Measurements from ENCODE around the gene SPACA1. TPM values are rescaled to one million over a fixed set of nuclear protein-coding genes. Genes with fewer than 3 reads are reported as not detected.

Gene SPACA1
- total RNA-seq, 1 donor from 2014 or later, result not detected

DNA sequence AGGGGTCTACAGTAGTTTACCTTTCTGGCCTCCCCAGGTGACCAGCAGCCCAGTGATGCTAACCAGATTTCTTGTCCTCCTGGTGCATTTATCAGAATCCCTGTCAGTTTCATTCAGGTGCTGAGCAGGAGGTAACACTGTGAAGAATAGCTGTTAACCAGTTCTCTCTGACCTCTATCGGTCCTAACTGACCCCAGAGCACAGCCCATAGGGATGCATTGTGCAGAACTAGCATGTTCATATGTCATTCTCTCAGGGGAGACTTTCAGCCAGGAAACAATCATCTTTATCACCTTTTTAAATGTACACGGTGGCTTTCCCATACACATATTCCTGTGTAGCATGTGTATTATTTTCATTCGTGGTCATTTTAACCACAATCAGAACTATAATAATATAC is 68.6 kb downstream of the SPACA1 start:
- Mint-ChIP-seq H3K27ac (no peak overlapping the region), H3K9me3 (no peaks in the 10 kb centered on the region), H3K4me1 (peaks cover 2% of the 10 kb centered on the region), H3K4me3 (no peak overlapping the region), H3K27me3 (ENCODE audit: insufficient read depth, low read depth) (peaks cover 2% of the 10 kb centered on the region), H3K36me3 (no peaks in the 10 kb centered on the region)
- H3K27ac ChIP-seq, result no peak overlapping the region
- H3K4me2 ChIP-seq, result no peak overlapping the region
- peaks cover 7% of the 10 kb centered on the region for H3K4me1 ChIP-seq
- no peak overlapping the region for H2AFZ ChIP-seq (replicated peaks)
- no peaks in the 10 kb centered on the region for H3K27me3 ChIP-seq
- H3F3A ChIP-seq (ENCODE audit: low read depth), result no peaks in the 10 kb centered on the region
- no peaks in the 10 kb centered on the region for H3K79me2 ChIP-seq (ENCODE audit: low read depth)
- H4K20me1 ChIP-seq (ENCODE audit: low read depth), result peaks cover 4% of the 10 kb centered on the region
- TF ChIP-seq, protein P1, sequence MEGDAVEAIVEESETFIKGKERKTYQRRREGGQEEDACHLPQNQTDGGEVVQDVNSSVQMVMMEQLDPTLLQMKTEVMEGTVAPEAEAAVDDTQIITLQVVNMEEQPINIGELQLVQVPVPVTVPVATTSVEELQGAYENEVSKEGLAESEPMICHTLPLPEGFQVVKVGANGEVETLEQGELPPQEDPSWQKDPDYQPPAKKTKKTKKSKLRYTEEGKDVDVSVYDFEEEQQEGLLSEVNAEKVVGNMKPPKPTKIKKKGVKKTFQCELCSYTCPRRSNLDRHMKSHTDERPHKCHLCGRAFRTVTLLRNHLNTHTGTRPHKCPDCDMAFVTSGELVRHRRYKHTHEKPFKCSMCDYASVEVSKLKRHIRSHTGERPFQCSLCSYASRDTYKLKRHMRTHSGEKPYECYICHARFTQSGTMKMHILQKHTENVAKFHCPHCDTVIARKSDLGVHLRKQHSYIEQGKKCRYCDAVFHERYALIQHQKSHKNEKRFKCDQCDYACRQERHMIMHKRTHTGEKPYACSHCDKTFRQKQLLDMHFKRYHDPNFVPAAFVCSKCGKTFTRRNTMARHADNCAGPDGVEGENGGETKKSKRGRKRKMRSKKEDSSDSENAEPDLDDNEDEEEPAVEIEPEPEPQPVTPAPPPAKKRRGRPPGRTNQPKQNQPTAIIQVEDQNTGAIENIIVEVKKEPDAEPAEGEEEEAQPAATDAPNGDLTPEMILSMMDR (IDR thresholded peaks at IDR 0.05), result no peak
- no peak for TF ChIP-seq EZH2 (IDR thresholded peaks at IDR 0.05)
- TF ChIP-seq EZH2phosphoT487 (IDR thresholded peaks at IDR 0.05), result no peak
- DNase-seq (ENCODE audit: low spot score), result no peak
- no peak overlapping the region for H3K9ac ChIP-seq
- H3K4me3 ChIP-seq, result no peak overlapping the region
- no peaks in the 10 kb centered on the region for H3K36me3 ChIP-seq
- H3K9me3 ChIP-seq (ENCODE audit: low read depth), result no peaks in the 10 kb centered on the region

Other genes with a start within 250 kb of the SPACA1 start
- gene CNR1, start 118.5 kb downstream of the SPACA1 start, total RNA-seq (ENCODE audit: low replicate concordance), result 0.26 and 0.34 TPM in 2 replicates

Measured in neural progenitor cell (in vitro differentiated cells).